ENCODE data around the gene DSCAM.

DSCAM gene

DNA sequence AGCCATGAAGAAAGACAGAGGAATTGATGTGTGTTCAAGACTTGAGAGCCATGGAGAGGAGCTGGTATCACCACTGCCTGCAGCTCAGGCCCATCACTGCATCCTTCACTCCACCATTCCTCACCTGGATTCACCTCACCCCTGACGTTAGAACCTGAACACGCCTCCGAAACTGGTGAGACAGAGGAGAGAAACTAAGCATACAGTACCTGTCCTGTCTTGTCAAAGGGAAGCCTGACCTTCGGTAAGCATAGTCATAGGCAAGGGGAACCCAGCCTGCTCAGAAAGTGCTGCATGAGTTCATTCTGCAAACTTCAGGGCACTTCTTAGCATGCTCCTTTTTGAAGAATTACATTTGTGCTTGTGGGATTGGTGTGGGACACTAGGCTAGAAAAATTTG lies 425.8 kb downstream of the DSCAM start:
- no peak overlapping the region for H3K4me3 ChIP-seq (replicated peaks; ENCODE audit: low read depth, low read length)
- DNase-seq (ENCODE audit: extremely low read depth, low read depth), result no peak
- TF ChIP-seq CTCF (IDR thresholded peaks at IDR 0.05; ENCODE audit: low read depth, low read length, missing control alignments), result no peak

- TF ChIP-seq CTCF (IDR thresholded peaks at IDR 0.05; ENCODE audit: low read depth, low read length, missing control alignments), result no peak
These were observed 430.4 kb downstream of the DSCAM start for GRCh38 chr21:40416572-40416971.

DNA sequence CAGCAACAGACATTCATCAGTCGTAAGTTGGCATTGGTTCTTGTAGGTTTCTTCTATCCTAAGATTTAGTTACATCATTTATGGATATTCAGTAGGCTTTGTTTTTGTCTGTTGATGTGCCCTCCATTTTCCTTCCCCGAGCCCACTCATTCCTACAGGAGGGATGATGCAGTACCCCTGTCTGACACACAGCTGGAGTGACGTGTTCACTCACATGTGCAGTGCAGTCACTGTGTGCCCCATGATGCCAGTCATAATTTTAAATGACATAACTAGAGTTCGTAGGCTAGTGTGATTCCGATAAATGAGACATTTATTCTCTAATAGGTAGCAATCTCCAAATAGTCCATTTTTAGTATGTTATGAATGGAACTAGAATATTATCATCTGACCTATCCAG lies 438.4 kb downstream of the DSCAM start:
- no peak for TF ChIP-seq CTCF (IDR thresholded peaks at IDR 0.05; ENCODE audit: low read depth, low read length, missing control alignments)
- no peak for DNase-seq (ENCODE audit: extremely low read depth, low read depth)
- H3K4me3 ChIP-seq (replicated peaks; ENCODE audit: low read depth, low read length), result no peak overlapping the region

More at GRCh38 chr21:40416572-40416971, 430.4 kb downstream of the DSCAM start:
- H3K4me3 ChIP-seq (replicated peaks; ENCODE audit: low read depth, low read length), result no peak overlapping the region
- no peak for DNase-seq (ENCODE audit: extremely low read depth, low read depth)

DNA sequence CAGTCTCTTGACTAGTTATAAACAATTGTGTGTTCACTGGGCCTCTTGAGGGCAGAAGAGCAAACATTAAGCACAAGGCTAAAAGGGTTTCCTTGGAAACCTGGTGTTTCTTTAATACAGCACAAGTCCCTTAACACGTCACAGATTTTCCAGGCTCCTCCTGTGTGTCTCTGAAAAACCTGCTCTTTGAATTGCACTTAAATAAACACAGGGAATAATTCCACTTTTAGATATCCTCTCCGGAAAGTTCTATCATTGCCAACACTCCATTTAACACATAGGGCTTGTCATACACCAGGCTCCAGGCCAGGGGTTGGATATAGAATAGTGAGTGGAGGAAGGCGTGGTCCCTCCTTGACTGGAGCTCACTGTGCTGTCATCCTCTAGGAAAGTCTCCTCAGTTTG lies 442.6 kb downstream of the DSCAM start:
- DNase-seq (ENCODE audit: extremely low read depth, low read depth), result no peak
- TF ChIP-seq CTCF (IDR thresholded peaks at IDR 0.05; ENCODE audit: low read depth, low read length, missing control alignments), result no peak
- no peak overlapping the region for H3K4me3 ChIP-seq (replicated peaks; ENCODE audit: low read depth, low read length)

DNA sequence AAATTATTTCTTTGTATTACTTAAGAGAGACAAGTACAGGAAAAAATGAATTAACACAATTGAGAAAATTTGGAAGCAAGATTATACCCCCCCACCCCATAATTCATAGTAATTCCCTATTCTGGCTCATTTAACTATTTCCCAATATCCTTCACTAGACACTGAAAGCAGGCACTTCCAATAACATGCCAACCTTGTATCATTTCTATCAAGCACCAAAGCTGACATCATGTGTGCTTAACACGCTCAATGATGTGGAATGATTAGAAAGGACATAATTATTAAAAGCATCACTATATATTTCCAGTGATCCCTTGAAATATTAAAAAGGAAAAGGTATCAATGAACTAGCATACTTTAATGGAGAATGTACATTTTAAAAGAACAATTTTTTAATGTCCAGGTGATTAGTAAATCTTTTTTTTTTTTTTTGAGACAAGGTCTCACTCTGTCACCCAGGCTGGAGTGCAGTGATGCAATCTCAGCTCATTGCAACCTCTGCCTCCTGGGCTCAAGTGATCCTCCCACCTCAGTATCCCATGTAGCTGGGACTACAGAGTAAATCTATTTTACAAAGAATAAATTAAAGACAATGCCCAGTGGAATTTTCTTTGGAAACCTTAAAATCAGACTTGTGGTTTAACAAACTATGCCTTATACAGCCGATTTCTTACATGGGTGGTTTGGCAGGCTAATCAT lies 443.9 kb downstream of the DSCAM start:
- no peak overlapping the region for H3K4me3 ChIP-seq (replicated peaks; ENCODE audit: low read depth, low read length)
- no peak for DNase-seq (ENCODE audit: extremely low read depth, low read depth)
- no peak for TF ChIP-seq CTCF (IDR thresholded peaks at IDR 0.05; ENCODE audit: low read depth, low read length, missing control alignments)

DNA sequence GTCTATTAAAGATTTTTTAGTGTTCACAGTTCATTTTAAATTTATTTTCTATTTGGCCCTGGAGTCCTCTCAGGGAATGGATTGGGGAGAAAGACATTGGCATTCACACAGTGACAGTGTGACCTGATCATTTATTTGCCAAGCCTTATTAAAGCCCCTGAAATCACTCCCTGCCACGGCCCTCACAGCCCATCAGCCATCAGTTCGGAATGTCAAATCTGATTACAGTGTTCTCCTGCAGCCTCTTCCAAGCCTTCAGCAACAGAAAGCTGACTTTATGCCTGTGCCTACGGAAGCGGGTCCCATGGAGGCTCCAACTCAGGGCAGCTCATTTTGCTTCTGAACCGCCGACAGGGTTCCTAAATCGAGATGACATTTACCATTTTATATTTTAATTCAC lies 451.2 kb downstream of the DSCAM start:
- H3K4me3 ChIP-seq (replicated peaks; ENCODE audit: low read depth, low read length), result no peak overlapping the region
- TF ChIP-seq CTCF (IDR thresholded peaks at IDR 0.05; ENCODE audit: low read depth, low read length, missing control alignments), result no peak
- DNase-seq (ENCODE audit: extremely low read depth, low read depth), result no peak

- no peak for TF ChIP-seq CTCF (IDR thresholded peaks at IDR 0.05; ENCODE audit: low read depth, low read length, missing control alignments)
- no peak overlapping the region for H3K4me3 ChIP-seq (replicated peaks; ENCODE audit: low read depth, low read length)
- no peak for DNase-seq (ENCODE audit: extremely low read depth, low read depth)
These were observed 453.9 kb downstream of the DSCAM start for GRCh38 chr21:40393066-40393465.
